HEK293 (cell line): ENCODE results near the gene CAMKK1.

ENCODE experiments used
- CTCF ChIA-PET: fragments of 350-600 bp; formaldehyde crosslinking; extraction: SDS; loops from one replicate; lab custom pipeline; 2021; ENCODE audit warnings: antibody characterized with exemption; lab: Yijun Ruan, JAX
- POLR2A ChIA-PET: fragments of 300-600 bp; formaldehyde crosslinking; extraction: SDS; loops from one replicate; lab custom pipeline; 2020; ENCODE audit warnings: antibody characterized with exemption, inconsistent platforms; lab: Yijun Ruan, JAX
- H3K27ac ChIP-seq: fragments of 200-500 bp; sonication (Bioruptor generic); 2 replicates; pipeline ENCODE4 v1.5.1; 2014; ENCODE audit warnings: low read depth, low read length, control low read depth, inconsistent platforms; ENCODE audit errors: extremely low read depth
- H3K36me3 ChIP-seq, 2 experiments: fragments of 200-500 bp in 1 of 2; sonication (Bioruptor generic) in 1 of 2; 1 replicate in 1 of 2; 2 replicates in 1 of 2; pipeline ENCODE4 v1.5.1; 2014 to 2017; ENCODE audit warnings: inconsistent platforms in 2 of 2, low read length in 2 of 2; ENCODE audit not compliant: control insufficient read depth in 2 of 2, insufficient read depth in 1 of 2
- H3K4me1 ChIP-seq: fragments of 200-500 bp; sonication (Bioruptor generic); 2 replicates; pipeline ENCODE4 v1.5.1; 2014; ENCODE audit warnings: mild to moderate bottlenecking, low read length, inconsistent platforms; ENCODE audit not compliant: control insufficient read depth, insufficient read depth
- H3K4me3 ChIP-seq: 2 replicates; pipeline ENCODE4 v1.5.1; 2011; ENCODE audit warnings: low read depth, mild to moderate bottlenecking, control low read depth, low read length, moderate library complexity
- H3K9me3 ChIP-seq: fragments of 200-500 bp; sonication (Bioruptor generic); 2 replicates; pipeline ENCODE4 v1.5.1; 2014; ENCODE audit warnings: low read depth, low read length, inconsistent platforms; ENCODE audit not compliant: control insufficient read depth, insufficient read depth
- ZNF169 ChIP-seq: fragments of 450-650 bp; formaldehyde crosslinking; IDR thresholded peaks from 2 replicates; pipeline ENCODE4 v1.5.1; 2016; ENCODE audit warnings: missing biosample characterization, missing genetic modification characterization
- ZNF202 ChIP-seq: fragments of 450-650 bp; formaldehyde crosslinking; IDR thresholded peaks from 2 replicates; pipeline ENCODE4 v1.5.1; 2016; ENCODE audit warnings: missing biosample characterization, missing genetic modification characterization, borderline replicate concordance
- ZNF266 ChIP-seq: fragments of 450-650 bp; formaldehyde crosslinking; IDR thresholded peaks from 2 replicates; pipeline ENCODE4 v1.5.1; 2016; ENCODE audit warnings: missing biosample characterization, missing genetic modification characterization, low read depth
- ZNF341 ChIP-seq: fragments of 450-650 bp; formaldehyde crosslinking; IDR thresholded peaks from 2 replicates; pipeline ENCODE4; 2016; ENCODE audit warnings: low read depth, missing biosample characterization, missing genetic modification characterization
- ZNF398 ChIP-seq: fragments of 450-650 bp; formaldehyde crosslinking; IDR thresholded peaks from 2 replicates; pipeline ENCODE4 v1.5.1; 2017; ENCODE audit warnings: missing biosample characterization, missing genetic modification characterization
- ZNF510 ChIP-seq: fragments of 450-650 bp; formaldehyde crosslinking; IDR thresholded peaks from 2 replicates; pipeline ENCODE4 v1.5.1; 2018; ENCODE audit warnings: mild to moderate bottlenecking, missing genetic modification characterization, missing biosample characterization; ENCODE audit not compliant: insufficient replicate concordance
- ZNF518A ChIP-seq: fragments of 450-650 bp; formaldehyde crosslinking; conservative IDR thresholded peaks from 2 replicates; pipeline ENCODE4 v1.5.1; 2016; ENCODE audit warnings: low read depth, missing biosample characterization, missing genetic modification characterization
- ZNF600 ChIP-seq: fragments of 450-650 bp; formaldehyde crosslinking; IDR thresholded peaks from 2 replicates; pipeline ENCODE4 v1.5.1; 2016; ENCODE audit warnings: missing biosample characterization, missing genetic modification characterization
- ZNF623 ChIP-seq: fragments of 450-650 bp; formaldehyde crosslinking; IDR thresholded peaks from 2 replicates; pipeline ENCODE4 v1.5.1; 2016; ENCODE audit warnings: missing biosample characterization, missing genetic modification characterization
- ZNF660 ChIP-seq: fragments of 450-650 bp; IDR thresholded peaks from 2 replicates; pipeline ENCODE4 v1.5.1; 2018; ENCODE audit warnings: missing biosample characterization, mild to moderate bottlenecking, missing genetic modification characterization
- ZNF792 ChIP-seq: fragments of 450-650 bp; formaldehyde crosslinking; IDR thresholded peaks from 2 replicates; pipeline ENCODE4 v1.5.1; 2016; ENCODE audit warnings: missing biosample characterization, missing genetic modification characterization
- ZSCAN5A ChIP-seq: fragments of 450-650 bp; formaldehyde crosslinking; IDR thresholded peaks from 2 replicates; pipeline ENCODE4 v1.5.1; 2016; ENCODE audit warnings: missing biosample characterization, missing genetic modification characterization

The CAMKK1 gene

GRCh38 chr17:3836551-3836950 lies 56.3 kb downstream of the CAMKK1 start:
- TF ChIP-seq ZNF792 (tag by site-specific recombination) (no peak), ZNF266 (tag by site-specific recombination) (no peak), ZNF510 (tag by site-specific recombination) (no peak), ZNF202 (tag by site-specific recombination) (no peak), ZNF341 (tag by site-specific recombination) (no peak)
- H3K9me3 ChIP-seq, result no peaks in the 10 kb centered on the region
- no peaks in the 10 kb centered on the region for H3K4me1 ChIP-seq
- CTCF ChIA-PET, result interaction anchor here (0.6 to 6.7 kb wide), 4 partner anchors 9 to 100 kb away, joined by 3 to 57 read pairs (median 19); partner anchors contain the start of gene NCBP3
- no peak overlapping the region for H3K4me3 ChIP-seq
- H3K36me3 ChIP-seq, result peaks cover 57 to 80% of the 10 kb centered on the region in 2 experiments
- POLR2A ChIA-PET, result interaction anchor here (0.7 kb wide), 1 partner anchor 64 kb away, joined by 6 read pairs; no protein-coding TSS in a partner anchor
- no peak overlapping the region for H3K27ac ChIP-seq

GRCh38 chr17:3835410-3836229 lies 57.2 kb downstream of the CAMKK1 start:
- ChIA-PET CTCF (interaction anchor here (1.0 to 6.7 kb wide), 5 partner anchors 8 to 99 kb away, joined by 5 to 57 read pairs (median 17); partner anchors contain the start of gene NCBP3), POLR2A (no interaction called here)
- Histone ChIP-seq H3K27ac (no peak overlapping the region), H3K4me1 (no peaks in the 10 kb centered on the region), H3K36me3 (peaks cover 55 to 71% of the 10 kb centered on the region in 2 experiments), H3K4me3 (no peak overlapping the region), H3K9me3 (no peaks in the 10 kb centered on the region)
- TF ChIP-seq ZNF518A (tag by site-specific recombination) (no peak), ZNF660 (tag by site-specific recombination) (0 out of 2 replicates have a peak, but pooled peaks have one; percentile 44), ZNF398 (tag by site-specific recombination) (no peak), ZNF600 (tag by site-specific recombination) (no peak), ZNF510 (tag by site-specific recombination) (no peak)

- TF ChIP-seq ZNF169 (tag by site-specific recombination) (no peak), ZSCAN5A (no peak), ZNF623 (tag by site-specific recombination) (no peak)
- ChIA-PET CTCF (interaction anchor here (0.6 to 1.7 kb wide), 5 partner anchors 9 to 145 kb away, joined by 3 to 5 read pairs (median 4); partner anchors contain the start of gene NCBP3), POLR2A (interaction anchor here (1.1 kb wide), 1 partner anchor 11 kb away, joined by 3 read pairs; no protein-coding TSS in a partner anchor)
- Histone ChIP-seq H3K36me3 (peaks cover 59 to 67% of the 10 kb centered on the region in 2 experiments), H3K9me3 (no peaks in the 10 kb centered on the region), H3K4me1 (no peaks in the 10 kb centered on the region), H3K27ac (no peak overlapping the region), H3K4me3 (no peak overlapping the region)
These were observed 58.0 kb downstream of the CAMKK1 start for GRCh38 chr17:3834811-3835210.
